Panc1 (cell line): ENCODE measurements around the gene STOX2.

Experiments used
- CTCF ChIP-seq: fragments of 450-650 bp; IDR thresholded peaks from 2 replicates; pipeline ENCODE4 v1.5.1; 2017; ENCODE audit warnings: mild to moderate bottlenecking
- TCF7L2 ChIP-seq: IDR thresholded peaks from 2 replicates; pipeline ENCODE4 v1.6.1; 2011; ENCODE audit warnings: mild to moderate bottlenecking, low read depth, low read length, inconsistent platforms

- TF ChIP-seq CTCF, result no peak
- no peak for TF ChIP-seq TCF7L2
Measured at GRCh38 chr4:184056877-184057276, 151.8 kb downstream of the STOX2 start.
